Astrocyte (in vitro differentiated cells and primary cell): ENCODE data around the gene RAC2. TPM values are rescaled to one million over a fixed set of nuclear protein-coding genes. Genes with fewer than 3 reads are reported as not detected.

ENCODE experiments used
- DNase-seq: peaks from one replicate; pipeline ENCODE4 v3.0.0-alpha.2; 2010; ENCODE audit warnings: low read depth
- FAIRE-seq: peaks from 2 replicates; lab custom pipeline; 2011; peaks lifted over from hg19 to GRCh38; lab: Jason Lieb, UNC
- H2AFZ ChIP-seq: 2 replicates; pipeline ENCODE4 v1.6.0; 2012; ENCODE audit warnings: low read depth, low read length, inconsistent platforms
- H3K27ac ChIP-seq: 2 replicates; pipeline ENCODE4 v1.5.1; 2011; ENCODE audit warnings: low read depth, low read length, inconsistent platforms
- H3K27me3 ChIP-seq: 2 replicates; pipeline ENCODE4 v1.6.0; 2011; ENCODE audit warnings: low read length, inconsistent platforms; ENCODE audit not compliant: insufficient read depth
- H3K36me3 ChIP-seq: 2 replicates; pipeline ENCODE4 v1.5.1; 2011; ENCODE audit warnings: low read length, inconsistent platforms; ENCODE audit not compliant: insufficient read depth
- H3K4me1 ChIP-seq: 2 replicates; pipeline ENCODE4 v1.5.1; 2011; ENCODE audit warnings: low read length, inconsistent platforms; ENCODE audit not compliant: insufficient read depth
- H3K4me2 ChIP-seq: 2 replicates; pipeline ENCODE4 v1.6.0; 2012; ENCODE audit warnings: low read length, inconsistent platforms
- H3K4me3 ChIP-seq: 2 replicates; pipeline ENCODE4 v1.5.1; 2011; ENCODE audit warnings: low read depth, mild to moderate bottlenecking, low read length, inconsistent platforms; ENCODE audit not compliant: insufficient read depth
- H3K79me2 ChIP-seq: 2 replicates; pipeline ENCODE4 v1.6.0; 2012; ENCODE audit warnings: mild to moderate bottlenecking, low read length, inconsistent platforms; ENCODE audit not compliant: insufficient read depth
- H3K9ac ChIP-seq: 2 replicates; pipeline ENCODE4 v1.6.0; 2012; ENCODE audit warnings: mild to moderate bottlenecking, low read length, inconsistent platforms
- H3K9me3 ChIP-seq: 2 replicates; pipeline ENCODE4 v1.5.1; 2012; ENCODE audit warnings: low read depth, mild to moderate bottlenecking, low read length, inconsistent platforms; ENCODE audit not compliant: insufficient read depth
- H4K20me1 ChIP-seq: 2 replicates; pipeline ENCODE4 v1.6.0; 2012; ENCODE audit warnings: low read length, inconsistent platforms; ENCODE audit not compliant: insufficient read depth
- H3K27ac Mint-ChIP-seq: one replicate; pipeline ENCODE4 v1.8.0; 2021; ENCODE audit warnings: mild to moderate bottlenecking, mixed read lengths; ENCODE audit not compliant: unreplicated experiment
- H3K27me3 Mint-ChIP-seq: one replicate; pipeline ENCODE4 v1.8.0; 2021; ENCODE audit warnings: low read depth, mixed read lengths; ENCODE audit not compliant: unreplicated experiment
- H3K36me3 Mint-ChIP-seq: one replicate; pipeline ENCODE4 v1.8.0; 2021; ENCODE audit warnings: low read depth, mixed read lengths; ENCODE audit not compliant: unreplicated experiment
- H3K4me1 Mint-ChIP-seq: one replicate; pipeline ENCODE4 v1.8.0; 2021; ENCODE audit warnings: low read depth, mixed read lengths; ENCODE audit not compliant: unreplicated experiment
- H3K4me3 Mint-ChIP-seq: one replicate; pipeline ENCODE4 v1.8.0; 2021; ENCODE audit warnings: mild to moderate bottlenecking, moderate library complexity, mixed read lengths; ENCODE audit not compliant: unreplicated experiment
- H3K9me3 Mint-ChIP-seq: one replicate; pipeline ENCODE4 v1.8.0; 2021; ENCODE audit warnings: mild to moderate bottlenecking, mixed read lengths; ENCODE audit not compliant: unreplicated experiment
- CTCF ChIP-seq: IDR thresholded peaks from 2 replicates; pipeline ENCODE4 v1.5.1; 2011; ENCODE audit warnings: low read depth, mild to moderate bottlenecking, inconsistent platforms, low read length, moderate library complexity; ENCODE audit not compliant: insufficient read depth
- EZH2 ChIP-seq: IDR thresholded peaks from 2 replicates; pipeline ENCODE4 v1.6.1; 2012; ENCODE audit warnings: mild to moderate bottlenecking, low read length, inconsistent platforms; ENCODE audit not compliant: insufficient read depth
- total RNA-seq: library from RNA; stranded (reverse); gene quantifications from 2 replicates; pipeline ENCODE4 v1.2.1, GENCODE V29; 2021

RAC2 gene
- total RNA-seq, 1 donor from 2014 or later: 0.61 TPM

- FAIRE-seq: no peak
- Histone ChIP-seq H3K36me3 (no peaks in the 10 kb centered on the region), H3K9me3 (no peaks in the 10 kb centered on the region), H3K27ac (no peak overlapping the region), H3K79me2 (no peaks in the 10 kb centered on the region), H3K4me3 (no peak overlapping the region), H3K27me3 (no peaks in the 10 kb centered on the region), H4K20me1 (no peaks in the 10 kb centered on the region), H2AFZ (no peak overlapping the region), H3K4me1 (peaks cover 22% of the 10 kb centered on the region), H3K9ac (no peak overlapping the region), H3K4me2 (no peak overlapping the region)
- DNase-seq: no peak
- Mint-ChIP-seq H3K27me3 (peaks cover 39% of the 10 kb centered on the region), H3K4me1 (peaks cover 6% of the 10 kb centered on the region), H3K27ac (no peak overlapping the region), H3K4me3 (no peak overlapping the region), H3K36me3 (no peaks in the 10 kb centered on the region), H3K9me3 (peaks cover 2% of the 10 kb centered on the region)
- TF ChIP-seq EZH2: no peak
- no peak for TF ChIP-seq CTCF
These were observed 14.1 kb upstream of the RAC2 start for GRCh38 chr22:37258005-37258752.

- DNase-seq: no peak
These were observed 12.1 kb upstream of the RAC2 start for GRCh38 chr22:37256075-37256726.

More at GRCh38 chr22:37256075-37256726, 12.1 kb upstream of the RAC2 start:
- Histone ChIP-seq H3K4me2 (no peak overlapping the region), H3K4me3 (no peak overlapping the region), H3K27ac (no peak overlapping the region), H2AFZ (no peak overlapping the region), H3K36me3 (no peaks in the 10 kb centered on the region), H3K27me3 (no peaks in the 10 kb centered on the region), H3K4me1 (peaks cover 25% of the 10 kb centered on the region), H3K9me3 (no peaks in the 10 kb centered on the region), H3K9ac (no peak overlapping the region), H4K20me1 (no peaks in the 10 kb centered on the region), H3K79me2 (no peaks in the 10 kb centered on the region)
- no peak for TF ChIP-seq EZH2
- TF ChIP-seq CTCF: no peak
- H3K27ac Mint-ChIP-seq: peak overlapping the region; percentile 6
- peaks cover 25% of the 10 kb centered on the region for H3K27me3 Mint-ChIP-seq
- peaks cover 6% of the 10 kb centered on the region for H3K4me1 Mint-ChIP-seq
- no peak overlapping the region for H3K4me3 Mint-ChIP-seq
- no peaks in the 10 kb centered on the region for H3K9me3 Mint-ChIP-seq
- FAIRE-seq: no peak
- no peaks in the 10 kb centered on the region for H3K36me3 Mint-ChIP-seq
